ENCODE data around the gene NBL1.

The NBL1 gene

GRCh38 chr1:19654886-19655717 lies 11.0 kb downstream of the NBL1 start:
- TF ChIP-seq, protein P1, sequence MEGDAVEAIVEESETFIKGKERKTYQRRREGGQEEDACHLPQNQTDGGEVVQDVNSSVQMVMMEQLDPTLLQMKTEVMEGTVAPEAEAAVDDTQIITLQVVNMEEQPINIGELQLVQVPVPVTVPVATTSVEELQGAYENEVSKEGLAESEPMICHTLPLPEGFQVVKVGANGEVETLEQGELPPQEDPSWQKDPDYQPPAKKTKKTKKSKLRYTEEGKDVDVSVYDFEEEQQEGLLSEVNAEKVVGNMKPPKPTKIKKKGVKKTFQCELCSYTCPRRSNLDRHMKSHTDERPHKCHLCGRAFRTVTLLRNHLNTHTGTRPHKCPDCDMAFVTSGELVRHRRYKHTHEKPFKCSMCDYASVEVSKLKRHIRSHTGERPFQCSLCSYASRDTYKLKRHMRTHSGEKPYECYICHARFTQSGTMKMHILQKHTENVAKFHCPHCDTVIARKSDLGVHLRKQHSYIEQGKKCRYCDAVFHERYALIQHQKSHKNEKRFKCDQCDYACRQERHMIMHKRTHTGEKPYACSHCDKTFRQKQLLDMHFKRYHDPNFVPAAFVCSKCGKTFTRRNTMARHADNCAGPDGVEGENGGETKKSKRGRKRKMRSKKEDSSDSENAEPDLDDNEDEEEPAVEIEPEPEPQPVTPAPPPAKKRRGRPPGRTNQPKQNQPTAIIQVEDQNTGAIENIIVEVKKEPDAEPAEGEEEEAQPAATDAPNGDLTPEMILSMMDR (conservative IDR thresholded peaks at IDR 0.05; ENCODE audit: low read depth), result no peak
- H3K27ac ChIP-seq, result peak overlapping the region; percentile 24
- no peak for DNase-seq (ENCODE audit: low spot score)
- CTCF ChIA-PET, result interaction anchor here (0.6 to 1.2 kb wide), 6 partner anchors 9 to 169 kb away, joined by 3 to 6 read pairs (median 4); partner anchors contain the start of genes CAPZB and HTR6
- POLR2A ChIA-PET (ENCODE audit: low non-redundant PET), result interaction anchor here (0.9 kb wide), 1 partner anchor 170 kb away, joined by 3 read pairs; the partner anchor contains the start of gene CAPZB

GRCh38 chr1:19655718-19656080 lies 11.6 kb downstream of the NBL1 start:
- DNase-seq (ENCODE audit: low spot score), result no peak
- POLR2A ChIA-PET (ENCODE audit: low non-redundant PET), result no interaction called here
- TF ChIP-seq, protein P1 (conservative IDR thresholded peaks at IDR 0.05; ENCODE audit: low read depth), result no peak
- peak overlapping the region; percentile 24; the same call in 1 of the 2 replicates for H3K27ac ChIP-seq
- CTCF ChIA-PET, result no interaction called here

DNA sequence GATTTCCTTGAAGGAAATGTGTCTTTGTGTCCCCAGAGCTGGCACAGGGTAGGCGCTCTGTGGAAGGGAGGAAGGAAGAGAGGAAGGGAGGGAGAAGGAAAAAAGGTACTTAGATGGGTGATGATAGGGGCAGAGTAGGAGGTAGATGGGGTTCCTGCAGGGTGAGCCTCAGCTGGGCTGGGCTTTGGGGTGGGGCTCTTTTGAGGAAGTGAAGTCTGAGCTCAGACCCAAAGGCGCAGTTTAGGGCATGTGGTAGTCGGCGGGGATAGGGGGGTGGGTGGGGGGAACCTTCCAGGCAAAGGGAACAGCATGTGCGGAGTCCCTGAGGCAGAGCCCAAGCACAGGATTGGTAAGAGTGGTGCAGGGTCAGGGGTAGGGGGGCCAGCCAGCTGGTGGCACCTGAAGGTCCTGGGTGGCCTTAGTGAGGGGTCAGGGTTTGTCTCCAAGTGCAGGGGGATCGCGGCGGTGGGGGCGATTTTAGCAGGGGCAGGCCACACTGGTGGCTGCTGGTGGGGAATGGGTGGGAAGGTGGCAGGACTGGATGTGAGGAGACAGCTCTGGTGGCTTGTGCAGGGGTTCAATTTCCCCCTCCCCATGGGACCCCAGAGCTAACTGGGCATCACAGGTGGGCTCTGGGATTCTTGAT lies 12.1 kb downstream of the NBL1 start:
- TF ChIP-seq, protein P1 (conservative IDR thresholded peaks at IDR 0.05; ENCODE audit: low read depth), result no peak
- CTCF ChIA-PET, result interaction anchor here (0.5 kb wide), 1 partner anchor 401 kb away, joined by 3 read pairs; no protein-coding TSS in a partner anchor
- no peak for DNase-seq (ENCODE audit: low spot score)
- H3K27ac ChIP-seq, result no peak overlapping the region
- POLR2A ChIA-PET (ENCODE audit: low non-redundant PET), result no interaction called here

DNA sequence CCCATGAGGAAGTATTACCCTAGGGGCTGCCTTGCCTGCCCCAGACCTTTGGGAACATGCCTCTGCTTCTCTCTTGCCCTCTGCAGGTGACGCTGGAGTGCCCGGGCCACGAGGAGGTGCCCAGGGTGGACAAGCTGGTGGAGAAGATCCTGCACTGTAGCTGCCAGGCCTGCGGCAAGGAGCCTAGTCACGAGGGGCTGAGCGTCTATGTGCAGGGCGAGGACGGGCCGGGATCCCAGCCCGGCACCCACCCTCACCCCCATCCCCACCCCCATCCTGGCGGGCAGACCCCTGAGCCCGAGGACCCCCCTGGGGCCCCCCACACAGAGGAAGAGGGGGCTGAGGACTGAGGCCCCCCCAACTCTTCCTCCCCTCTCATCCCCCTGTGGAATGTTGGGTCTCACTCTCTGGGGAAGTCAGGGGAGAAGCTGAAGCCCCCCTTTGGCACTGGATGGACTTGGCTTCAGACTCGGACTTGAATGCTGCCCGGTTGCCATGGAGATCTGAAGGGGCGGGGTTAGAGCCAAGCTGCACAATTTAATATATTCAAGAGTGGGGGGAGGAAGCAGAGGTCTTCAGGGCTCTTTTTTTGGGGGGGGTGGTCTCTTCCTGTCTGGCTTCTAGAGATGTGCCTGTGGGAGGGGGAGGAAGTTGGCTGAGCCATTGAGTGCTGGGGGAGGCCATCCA lies 12.8 kb downstream of the NBL1 start:
- ChIA-PET POLR2A (ENCODE audit: low non-redundant PET) (no interaction called here), CTCF (interaction anchor here (0.5 kb wide), 1 partner anchor 402 kb away, joined by 3 read pairs; no protein-coding TSS in a partner anchor)
- H3K27ac ChIP-seq, result no peak overlapping the region
- TF ChIP-seq, protein P1 (conservative IDR thresholded peaks at IDR 0.05; ENCODE audit: low read depth), result no peak
- no peak for DNase-seq (ENCODE audit: low spot score)

- ChIA-PET POLR2A (ENCODE audit: low non-redundant PET) (no interaction called here), CTCF (interaction anchor here (1.1 kb wide), 1 partner anchor 162 kb away, joined by 3 read pairs; no protein-coding TSS in a partner anchor)
- TF ChIP-seq, protein P1 (conservative IDR thresholded peaks at IDR 0.05; ENCODE audit: low read depth), result no peak
- 0 out of 2 replicates have a peak overlapping the region, but pooled peaks have one; percentile 43 for H3K27ac ChIP-seq
- DNase-seq (ENCODE audit: low spot score), result no peak
These were observed 13.4 kb downstream of the NBL1 start for GRCh38 chr1:19657511-19657910.

DNA sequence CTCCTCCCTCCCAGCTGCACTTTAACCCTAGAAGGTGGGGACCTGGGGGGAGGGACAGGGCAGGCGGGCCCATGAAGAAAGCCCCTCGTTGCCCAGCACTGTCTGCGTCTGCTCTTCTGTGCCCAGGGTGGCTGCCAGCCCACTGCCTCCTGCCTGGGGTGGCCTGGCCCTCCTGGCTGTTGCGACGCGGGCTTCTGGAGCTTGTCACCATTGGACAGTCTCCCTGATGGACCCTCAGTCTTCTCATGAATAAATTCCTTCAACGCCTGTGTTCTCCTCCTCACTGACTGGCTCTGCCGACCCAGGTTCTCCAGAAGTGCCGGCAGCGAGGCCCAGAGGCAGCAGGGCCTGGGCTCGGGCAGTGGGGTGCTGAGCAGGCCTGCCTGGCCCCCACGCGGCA lies 14.1 kb downstream of the NBL1 start:
- H3K27ac ChIP-seq, result peak overlapping the region; percentile 43; the same call in 1 of the 2 replicates
- DNase-seq (ENCODE audit: low spot score), result no peak
- ChIA-PET POLR2A (ENCODE audit: low non-redundant PET) (no interaction called here), CTCF (interaction anchor here (0.6 to 1.1 kb wide), 2 partner anchors 162 to 874 kb away, joined by 3 read pairs; no protein-coding TSS in a partner anchor)
- TF ChIP-seq, protein P1 (conservative IDR thresholded peaks at IDR 0.05; ENCODE audit: low read depth), result no peak
